NCI-H2029 treated with DMSO at 0.1 percent for 48 hours (cell line): ENCODE results near the gene TMEM31.

Experiments used
- DNase-seq: peaks from one replicate; lab custom pipeline; 2025; lab: John Stamatoyannopoulos, UW

TMEM31 gene, protein sequence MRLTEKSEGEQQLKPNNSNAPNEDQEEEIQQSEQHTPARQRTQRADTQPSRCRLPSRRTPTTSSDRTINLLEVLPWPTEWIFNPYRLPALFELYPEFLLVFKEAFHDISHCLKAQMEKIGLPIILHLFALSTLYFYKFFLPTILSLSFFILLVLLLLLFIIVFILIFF

DNA sequence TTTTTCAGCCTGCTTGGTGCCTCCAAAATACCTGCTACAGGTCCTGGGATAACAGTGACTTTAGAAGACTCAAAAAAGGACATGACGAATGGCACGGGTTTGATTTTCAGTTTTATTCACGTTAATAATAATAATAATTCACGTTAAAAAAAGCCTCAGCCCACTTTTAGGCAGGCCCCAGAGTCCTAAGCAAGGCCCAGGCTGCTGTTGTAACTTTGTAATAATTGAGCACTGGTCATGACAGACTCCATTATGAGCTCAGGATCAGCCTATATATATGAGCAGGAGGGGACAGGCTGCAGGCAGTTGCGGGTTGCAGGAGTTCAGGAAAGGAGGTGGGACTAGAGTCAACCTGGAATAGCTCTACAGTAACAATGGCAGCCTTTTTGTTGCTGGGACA lies at the start of gene TMEM31:
Gene TMEM31 (plus strand): TSS at position 301 of the 400 bp plus-strand sequence. CDS start 1,350 bp downstream, outside the sequence.
- DNase-seq = no peak

DNA sequence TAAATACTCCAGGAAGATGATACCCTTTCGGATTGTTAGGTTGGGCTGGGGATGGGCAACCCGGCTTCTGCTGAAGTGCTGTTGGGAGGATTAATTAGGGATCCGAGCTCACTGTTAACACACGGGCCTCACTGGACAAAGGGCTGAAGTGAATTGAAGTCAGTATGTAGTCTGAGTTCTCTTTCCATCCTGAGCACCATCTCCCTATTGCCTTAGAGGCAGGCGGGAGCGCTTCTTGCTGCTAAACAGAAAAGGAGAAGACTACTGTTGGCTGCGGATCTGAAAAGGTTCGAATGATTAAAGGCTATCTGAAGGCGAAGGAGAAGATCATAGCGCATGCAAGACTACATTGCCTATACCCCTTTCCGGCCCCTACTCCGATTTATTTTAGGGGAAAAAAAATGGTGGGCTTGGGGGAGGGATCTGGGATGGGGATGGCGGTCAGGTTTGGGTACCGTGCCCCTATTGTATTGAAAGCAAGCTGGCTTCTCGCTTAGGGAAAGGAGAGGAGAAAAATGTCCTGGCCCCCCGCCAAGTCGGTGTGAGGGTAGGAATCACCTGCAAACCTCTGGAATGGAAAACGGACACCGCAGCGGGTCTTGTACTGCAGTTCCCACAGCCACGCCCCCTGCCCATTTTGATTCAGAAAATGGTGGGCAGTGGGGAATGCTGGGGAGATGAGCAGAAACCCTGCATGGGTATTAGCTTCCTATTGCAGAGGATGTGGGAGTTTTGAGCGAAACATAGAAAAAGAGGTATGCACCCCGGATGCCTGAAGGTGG lies 46.5 kb upstream of the TMEM31 start:
- DNase-seq = no peak

DNA sequence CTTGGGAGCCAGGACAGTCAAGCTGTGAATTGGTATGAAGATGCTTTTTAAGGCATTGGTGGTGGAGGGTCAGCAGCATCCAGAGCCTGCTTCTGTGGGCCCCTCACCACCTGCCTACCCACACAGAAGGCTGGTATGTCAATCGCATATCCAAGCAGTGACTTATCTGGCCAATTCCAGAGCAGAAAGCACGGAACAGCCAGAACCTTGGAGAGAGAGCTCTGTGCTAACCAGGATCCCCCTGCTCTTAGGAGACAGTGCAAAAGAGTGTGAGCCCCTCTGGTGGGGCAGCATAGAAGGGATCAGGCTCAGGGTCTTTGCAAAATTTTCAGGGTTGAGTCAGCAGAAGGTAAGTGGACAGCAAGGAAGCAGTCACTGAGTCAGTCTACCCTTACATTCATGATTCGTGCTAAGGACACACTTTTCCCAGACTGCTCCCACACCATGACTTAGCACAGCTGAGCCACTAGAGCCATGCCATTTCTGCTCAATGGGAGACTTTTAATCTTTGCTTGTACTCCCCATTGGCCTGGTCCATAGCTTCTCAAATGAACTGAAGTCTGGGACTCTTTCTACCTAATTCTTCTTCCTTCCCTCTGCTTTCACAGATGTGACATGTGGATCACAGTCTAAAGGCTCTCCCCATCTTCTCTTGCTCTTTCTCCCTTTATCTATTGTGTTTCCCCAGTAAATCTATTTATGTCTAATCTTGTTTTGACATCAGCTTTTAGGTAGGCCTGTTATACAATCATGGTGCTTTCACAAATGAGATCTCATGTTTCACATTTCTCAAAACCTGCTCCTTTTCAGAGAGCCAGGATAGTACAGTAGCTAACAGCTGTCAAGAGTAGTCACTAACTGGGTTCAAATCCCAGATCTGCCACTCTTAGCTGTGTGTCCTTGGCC lies 44.3 kb upstream of the TMEM31 start:
- no peak for DNase-seq

DNA sequence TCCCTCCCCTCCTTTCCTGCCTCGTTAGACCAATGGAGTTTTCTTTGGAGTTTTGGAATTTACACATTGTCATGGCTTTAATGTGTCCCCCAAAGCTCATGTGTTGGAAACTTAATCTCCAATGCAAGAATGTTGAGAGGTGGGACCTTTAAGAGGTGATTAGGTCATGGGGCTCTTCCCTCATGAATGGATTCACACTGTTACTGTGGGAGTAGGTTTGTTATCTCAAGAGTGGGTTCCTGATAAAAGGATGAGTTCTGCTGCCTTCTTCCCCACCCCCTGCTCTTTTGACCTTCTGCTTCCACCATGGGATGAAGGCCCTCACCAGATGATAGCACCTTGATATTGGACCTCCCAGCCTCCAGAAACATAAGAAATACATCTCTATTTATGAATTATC lies 41.0 kb upstream of the TMEM31 start:
- no peak for DNase-seq

DNA sequence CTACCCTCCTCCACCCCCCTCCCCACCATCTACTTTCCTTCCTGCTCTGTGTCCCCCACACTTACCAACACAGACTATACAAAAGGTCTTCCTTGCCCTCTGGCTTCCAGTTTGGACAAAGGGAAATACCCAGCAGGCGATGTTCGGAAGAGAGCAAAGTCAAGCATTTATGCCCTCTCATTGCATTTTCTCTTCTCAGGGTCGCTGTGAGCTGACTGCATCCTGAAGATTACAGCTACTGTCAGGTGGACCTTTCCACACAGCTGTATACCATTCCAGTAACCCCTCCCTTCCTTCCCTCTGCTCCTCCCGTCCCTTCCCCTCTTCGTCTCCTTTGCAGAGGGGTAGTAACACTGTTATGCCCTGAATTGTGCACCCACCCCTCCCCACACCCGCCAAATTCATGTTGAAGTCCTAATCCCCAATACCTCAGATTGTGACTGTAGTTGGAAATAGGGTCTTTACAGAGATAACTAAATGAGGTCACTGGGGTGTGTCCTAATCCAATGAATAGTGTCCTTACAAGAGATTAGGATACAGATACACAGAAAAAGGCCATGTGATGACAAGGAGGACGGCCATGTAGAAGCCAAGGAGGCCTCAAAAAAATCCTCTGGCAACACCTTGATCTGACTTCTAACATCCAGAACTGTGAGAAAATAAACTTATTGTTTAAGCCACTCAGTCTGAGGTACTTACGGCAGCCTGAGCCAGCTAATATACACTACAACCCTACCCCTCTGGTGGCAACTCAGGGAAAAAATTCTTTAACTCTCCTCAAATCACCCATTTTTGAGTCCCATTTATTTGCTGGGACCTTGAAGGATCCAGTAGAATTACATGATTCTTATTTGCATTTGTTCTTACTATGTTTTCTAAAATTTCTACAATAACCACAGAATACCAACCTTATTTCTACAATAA lies 35.9 kb upstream of the TMEM31 start:
- no peak for DNase-seq

DNA sequence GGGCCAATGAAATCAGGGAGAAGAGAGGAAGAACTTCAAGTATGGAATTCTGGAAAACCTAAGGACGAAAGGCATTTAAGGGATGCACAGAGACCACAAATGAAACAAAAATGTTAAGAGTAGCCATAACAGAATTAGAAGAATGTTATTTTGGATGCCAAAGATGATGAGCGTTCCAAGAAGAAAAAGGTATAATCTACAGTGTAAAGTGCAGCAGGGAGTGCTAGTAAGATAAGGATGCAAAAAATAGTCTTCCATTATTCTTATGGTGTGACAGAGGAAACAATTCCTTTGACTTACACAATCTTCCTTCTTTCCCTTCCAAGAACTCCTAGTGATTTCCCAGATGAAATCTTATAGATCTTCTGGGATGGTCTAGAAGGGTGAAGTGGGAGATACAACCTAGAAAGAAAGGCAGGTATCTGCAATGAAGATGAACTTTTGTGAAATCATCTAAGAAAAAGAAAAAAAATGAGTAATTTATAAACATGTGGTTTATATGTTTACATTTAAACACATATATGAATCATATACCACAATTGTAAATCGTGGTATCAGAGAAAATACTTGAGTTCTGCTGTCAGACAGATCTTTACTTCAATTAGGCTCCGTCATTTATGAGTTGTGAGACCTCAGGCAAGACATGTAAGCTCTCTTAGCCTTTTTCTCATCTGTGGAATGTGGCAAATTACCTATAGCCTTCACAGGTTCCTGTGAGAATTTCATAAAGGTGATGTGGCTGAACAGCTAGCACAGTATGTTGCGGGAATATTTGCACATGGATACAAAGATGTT lies 32.3 kb upstream of the TMEM31 start:
- no peak for DNase-seq

DNA sequence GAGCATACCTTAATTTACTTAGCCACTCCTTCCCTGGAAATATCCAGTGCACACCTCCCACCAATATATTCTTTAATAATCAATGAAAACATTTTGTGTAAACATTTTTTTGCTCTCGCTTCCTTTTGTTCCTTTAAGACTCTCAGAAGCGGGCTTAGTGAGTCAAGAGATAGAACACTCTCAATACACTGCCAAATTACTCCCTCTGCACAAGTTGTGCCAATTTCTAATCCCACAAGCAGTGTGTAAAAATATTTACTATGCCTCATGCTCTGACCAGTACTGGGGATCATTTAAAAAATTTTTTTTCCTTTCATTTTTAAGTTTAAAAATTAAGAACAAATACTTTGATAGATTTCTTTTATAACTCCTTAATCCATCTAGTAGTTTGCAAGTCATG lies 29.3 kb upstream of the TMEM31 start:
- no peak for DNase-seq

DNA sequence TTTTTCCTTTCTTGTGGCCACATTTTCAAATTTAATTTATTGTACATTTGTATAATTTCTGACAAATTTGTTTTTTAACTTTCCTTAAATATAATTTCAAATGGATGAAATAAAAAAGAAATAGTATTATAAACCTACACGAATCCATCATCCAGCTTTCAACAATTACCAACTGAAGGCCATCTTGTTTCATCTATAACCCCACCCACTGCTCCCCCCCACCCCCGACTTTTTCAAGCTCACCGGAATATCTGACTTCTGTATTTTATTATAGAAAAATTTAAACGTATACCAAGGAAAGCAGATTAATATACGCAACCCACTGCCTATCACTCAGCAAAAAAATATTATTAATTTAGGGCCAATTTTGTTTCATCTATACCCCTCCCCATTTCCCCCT lies 25.3 kb upstream of the TMEM31 start:
- no peak for DNase-seq

DNA sequence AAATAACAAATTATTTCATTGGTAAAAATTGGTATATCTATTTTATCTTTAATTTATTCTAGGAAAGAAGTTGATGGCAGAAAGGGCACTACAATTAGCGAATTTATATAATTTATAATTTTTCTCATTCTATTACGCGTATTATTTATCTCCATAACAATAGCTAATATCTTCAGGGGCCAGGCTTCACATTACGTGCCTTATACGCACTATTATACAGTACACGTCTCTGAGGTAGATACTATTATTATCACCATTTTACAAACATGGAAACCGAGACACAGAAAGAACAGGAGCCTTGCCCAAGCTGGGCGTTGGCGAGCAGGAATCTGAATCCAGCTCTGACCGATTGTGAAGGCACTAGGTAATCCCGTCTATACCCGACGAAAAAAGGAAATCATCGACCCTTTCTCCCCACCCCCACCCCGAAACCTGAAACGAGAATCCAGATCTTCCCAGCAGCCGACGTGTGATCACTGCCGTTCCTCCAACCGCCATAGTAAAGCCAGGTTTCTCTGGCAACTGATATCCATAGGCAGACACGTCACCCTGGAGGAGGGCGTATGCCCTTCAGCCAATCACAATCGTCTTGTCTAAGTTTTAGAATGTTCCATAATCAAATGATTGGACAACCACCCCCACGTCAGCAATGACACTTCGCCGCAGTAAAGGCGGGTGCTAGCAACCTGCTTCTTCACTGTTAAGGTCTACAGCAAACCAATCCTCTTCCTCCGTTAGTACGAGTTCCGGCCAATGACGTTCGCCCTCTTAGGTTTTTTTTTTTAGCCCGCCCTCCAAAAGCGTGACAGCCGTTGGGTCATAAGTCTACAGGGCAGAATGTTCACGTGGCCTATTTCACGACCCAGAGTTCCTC lies 24.3 kb upstream of the TMEM31 start, which contains the start of gene MORF4L2:
Gene MORF4L2 (minus strand): TSS at position 501 of the 874 bp plus-strand sequence. CDS start 9,672 bp downstream, outside the sequence.
- peak; percentile 87 for DNase-seq

DNA sequence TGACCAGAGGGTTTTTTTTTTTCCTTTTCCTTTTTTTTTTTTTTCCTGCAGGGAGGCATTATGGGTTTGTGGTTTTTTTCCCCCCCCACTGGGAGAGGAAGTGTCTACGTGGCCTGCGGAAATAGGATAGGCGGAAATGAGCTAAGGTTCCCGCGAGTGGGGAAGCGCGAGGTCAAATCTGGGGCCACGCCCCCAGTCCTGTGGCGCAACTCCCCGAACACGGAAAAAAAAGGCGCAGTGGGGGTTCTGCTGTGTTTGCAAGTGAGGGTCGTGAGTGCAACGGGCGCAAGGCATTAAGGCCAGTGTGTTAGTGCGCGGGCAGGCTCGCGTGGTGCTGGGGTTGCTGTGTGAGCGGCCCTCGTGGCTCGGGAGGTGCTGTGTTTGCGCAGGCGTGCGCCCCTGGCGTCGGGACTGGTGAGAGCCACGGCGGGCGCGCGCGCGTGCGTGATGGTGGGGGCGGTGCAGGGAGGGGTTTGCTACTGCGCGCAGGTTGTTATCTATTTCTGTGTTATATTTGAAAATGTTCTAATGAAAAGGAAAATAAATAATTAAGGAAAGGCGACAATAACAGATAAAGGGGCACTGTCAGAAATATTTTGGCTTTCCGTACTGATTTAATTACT lies 23.5 kb upstream of the TMEM31 start:
- DNase-seq = peak; percentile 80

DNA sequence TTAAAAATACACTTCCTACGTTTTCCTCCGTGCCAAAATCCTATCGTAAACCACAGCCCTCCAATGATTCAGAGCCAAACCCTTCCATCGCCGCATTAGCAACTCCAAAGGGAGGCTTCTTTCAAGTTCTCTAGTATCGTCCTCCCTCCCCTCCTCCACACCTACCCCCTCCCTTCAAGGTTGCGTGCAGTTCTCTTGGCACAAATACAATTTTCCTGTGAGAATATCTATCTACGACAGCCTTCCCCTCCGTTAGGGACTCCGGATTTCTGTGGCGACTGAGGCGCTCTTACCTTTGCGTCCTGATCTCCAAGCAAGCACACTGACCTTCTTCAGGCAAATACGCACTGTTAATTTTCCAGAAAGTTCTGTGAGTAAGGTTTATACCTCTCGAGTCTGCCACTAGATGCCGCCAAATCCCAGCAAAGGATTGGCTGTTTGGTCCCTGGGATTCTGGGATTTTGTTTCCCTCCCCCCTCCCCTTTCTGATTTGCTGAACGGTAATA lies 23.0 kb upstream of the TMEM31 start:
- peak; percentile 30 for DNase-seq

DNA sequence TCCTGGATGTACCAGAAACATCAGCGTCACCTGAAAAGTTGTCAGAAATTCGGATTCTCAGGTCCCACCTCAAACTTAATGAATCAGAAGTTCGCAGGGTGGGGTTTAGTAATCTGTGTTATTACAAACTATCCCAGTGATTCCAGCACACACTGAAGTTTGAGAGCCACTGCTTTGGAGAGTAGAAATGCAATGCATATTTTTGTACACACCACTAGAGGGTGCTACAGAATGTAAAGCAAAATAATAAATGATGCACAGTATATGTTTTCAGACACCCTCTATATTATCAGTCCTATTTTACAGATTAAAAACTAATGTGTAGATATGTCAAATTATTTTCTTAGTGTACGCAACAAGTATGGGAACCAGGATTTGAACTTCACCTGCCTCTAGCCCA lies 21.8 kb upstream of the TMEM31 start:
- DNase-seq = peak; percentile 3

DNA sequence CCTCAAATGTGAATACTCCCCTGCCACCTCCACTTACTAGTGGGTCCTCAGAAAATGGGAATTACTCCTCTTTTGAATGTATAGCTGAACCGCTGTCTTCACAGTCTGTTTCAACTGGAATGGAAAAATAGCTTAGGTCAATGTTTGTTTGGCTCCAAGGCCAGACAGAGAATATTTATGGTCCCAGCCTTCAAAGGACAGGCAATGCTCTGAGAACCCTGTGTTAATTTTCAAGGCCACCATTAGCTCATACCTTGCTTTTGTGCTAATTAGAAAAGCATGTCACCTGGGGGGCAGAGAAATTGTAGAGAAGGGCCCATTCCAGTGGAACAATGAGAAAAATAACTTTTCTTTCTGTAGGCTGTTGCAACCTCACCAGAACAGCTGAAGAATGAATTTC lies 19.6 kb upstream of the TMEM31 start:
- DNase-seq = no peak

DNA sequence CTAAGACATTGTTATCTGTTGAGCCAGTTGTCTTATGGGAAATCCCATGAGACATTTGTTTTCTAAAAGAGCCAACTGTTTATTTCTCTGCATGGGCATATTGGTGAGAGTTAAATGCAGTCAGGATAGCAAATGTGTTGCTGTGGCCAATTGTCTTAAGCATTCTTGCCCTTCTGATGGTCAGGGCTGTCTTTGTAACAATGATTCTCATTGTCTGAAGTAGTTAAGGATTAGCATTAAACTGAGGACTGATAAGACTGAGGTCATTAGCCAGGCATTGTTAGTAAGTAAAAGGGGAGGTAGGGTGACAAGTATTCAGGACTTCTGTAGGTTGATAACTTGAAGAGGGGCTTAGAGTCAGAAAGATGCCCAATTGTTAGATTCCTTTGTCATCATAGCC lies 13.0 kb upstream of the TMEM31 start:
- DNase-seq = no peak

DNA sequence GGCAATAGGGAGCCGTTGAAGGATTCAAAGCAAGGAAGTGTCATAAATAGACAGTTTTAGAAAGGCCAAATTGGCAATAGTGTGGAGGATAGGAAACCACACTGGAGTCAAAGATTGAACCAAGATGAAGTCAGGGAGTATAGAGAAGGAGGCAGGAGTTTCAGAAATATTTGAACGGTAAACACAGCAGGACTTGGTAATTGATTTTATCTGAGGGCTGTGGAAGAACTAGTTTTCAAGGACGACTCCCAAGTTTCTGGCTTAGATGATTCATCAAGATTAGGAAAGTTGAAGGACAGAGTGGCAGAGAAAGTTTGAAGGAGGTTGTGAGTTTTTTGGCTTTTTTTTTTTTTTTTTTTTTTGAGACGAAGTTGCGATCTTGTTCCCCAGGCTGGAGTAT lies 11.5 kb upstream of the TMEM31 start:
- DNase-seq = no peak

DNA sequence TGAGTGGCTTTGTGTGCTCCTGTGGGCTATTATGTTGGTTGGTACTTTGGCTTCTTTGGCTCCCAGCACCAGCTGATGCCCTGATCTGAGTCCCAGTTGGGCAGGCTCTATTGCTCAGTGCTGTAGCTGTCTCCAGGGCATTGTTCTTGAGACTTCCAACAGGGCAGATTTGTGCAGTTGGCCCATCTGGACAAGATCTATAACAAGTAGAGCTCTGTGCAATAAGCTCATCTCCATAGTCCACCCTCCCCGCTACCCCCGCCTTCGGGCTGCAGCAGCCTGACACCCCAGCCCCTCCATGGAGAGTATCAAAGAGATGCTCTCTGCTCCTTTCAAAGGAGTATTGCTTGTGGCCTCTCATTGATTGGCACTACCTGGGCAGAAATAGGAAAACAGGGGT lies 5.8 kb upstream of the TMEM31 start:
- no peak for DNase-seq

DNA sequence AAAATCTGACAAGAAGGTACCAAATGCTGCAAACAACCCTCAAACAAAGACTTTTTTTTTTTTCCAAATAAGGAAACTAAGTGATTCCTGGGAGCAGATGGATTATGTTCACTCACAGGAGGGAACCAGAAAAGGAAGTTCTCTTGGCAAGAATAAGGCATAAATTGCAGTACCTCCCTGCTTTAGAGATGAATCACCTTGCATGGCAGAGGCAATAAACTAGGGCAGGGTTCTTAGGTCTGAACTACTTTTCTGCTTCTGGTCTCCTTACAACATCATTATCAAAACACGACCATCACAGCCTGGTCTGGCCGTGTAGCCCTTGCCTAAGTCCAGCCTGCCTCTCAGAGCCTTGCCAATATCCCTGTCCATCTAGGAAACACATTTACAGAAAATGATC lies 6.3 kb downstream of the TMEM31 start:
- DNase-seq = no peak

DNA sequence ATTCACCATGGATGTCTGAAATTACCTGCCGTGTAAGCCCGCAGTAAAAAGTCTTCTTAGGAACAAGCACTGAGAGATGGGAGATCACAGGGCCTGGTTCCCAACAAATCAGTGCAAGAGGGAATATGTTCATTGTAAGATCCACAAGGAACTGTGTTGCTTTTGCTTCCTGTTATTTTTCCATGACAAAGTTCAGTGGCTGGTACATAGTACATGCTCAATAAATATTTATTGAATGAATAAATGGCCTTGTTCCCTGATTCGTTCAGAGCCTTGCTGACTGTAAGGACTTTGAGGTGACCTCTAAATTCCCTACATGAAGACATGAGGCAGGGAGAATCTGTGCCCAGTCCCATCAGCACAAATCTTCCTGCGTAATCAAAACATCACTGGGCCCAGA lies 7.4 kb downstream of the TMEM31 start:
- no peak for DNase-seq

DNA sequence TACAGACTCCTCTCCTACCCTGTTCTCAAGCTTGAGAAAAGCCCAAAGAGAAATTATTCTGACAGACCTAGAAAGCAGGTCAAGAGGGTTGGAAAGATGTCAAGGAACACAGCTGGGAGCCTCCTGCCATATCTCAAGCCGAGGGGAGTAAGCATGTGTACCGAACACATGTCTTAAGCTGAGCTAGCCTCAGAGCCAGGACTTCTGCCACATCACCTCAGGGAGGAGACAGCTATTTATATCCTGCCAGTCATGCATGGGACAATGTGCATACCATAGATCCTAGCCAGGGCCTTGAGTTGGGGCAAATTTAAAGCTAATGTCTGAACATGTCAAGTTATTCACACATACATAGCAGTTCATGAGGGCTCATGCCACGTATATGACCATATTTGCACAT lies 11.8 kb downstream of the TMEM31 start:
- DNase-seq = no peak
